Bronchial epithelial cell (primary cell): ENCODE measurements around the gene TERF2IP. TPM values are rescaled to one million over a fixed set of nuclear protein-coding genes. Genes with fewer than 3 reads are reported as not detected.

ENCODE experiments used
- DNase-seq: peaks from one replicate; pipeline ENCODE4 v3.0.0-alpha.2; 2010; ENCODE audit warnings: low read depth
- FAIRE-seq: peaks from 2 replicates; lab custom pipeline; 2011; peaks lifted over from hg19 to GRCh38; lab: Jason Lieb, UNC
- H3K27me3 ChIP-seq: 2 replicates; pipeline ENCODE4 v1.5.1; 2011; ENCODE audit warnings: low read length; ENCODE audit not compliant: control insufficient read depth, insufficient read depth
- H3K36me3 ChIP-seq: 2 replicates; pipeline ENCODE4 v1.5.1; 2011; ENCODE audit warnings: low read length; ENCODE audit not compliant: control insufficient read depth, insufficient read depth
- H3K4me3 ChIP-seq: 2 replicates; pipeline ENCODE4 v1.5.1; 2011; ENCODE audit warnings: mild to moderate bottlenecking, low read depth, low read length, control low read depth
- CTCF ChIP-seq: IDR thresholded peaks from 2 replicates; pipeline ENCODE4 v1.5.1; 2011; ENCODE audit warnings: mild to moderate bottlenecking, moderate library complexity, low read length, control low read depth, inconsistent platforms; ENCODE audit not compliant: insufficient read depth, severe bottlenecking
- total RNA-seq: library from RNA; depleted of rRNA; stranded (reverse); fragments of >200 nt; gene quantifications from 2 replicates; pipeline ENCODE4 v1.2.1, GENCODE V29; 2014

Gene TERF2IP
- total RNA-seq, 1 donor from 2014 or later = 21.6 TPM

- no peaks in the 10 kb centered on the region for H3K27me3 ChIP-seq
- TF ChIP-seq CTCF = no peak
- FAIRE-seq (no peak), DNase-seq (no peak)
- peaks cover 20% of the 10 kb centered on the region for H3K36me3 ChIP-seq
- no peak overlapping the region for H3K4me3 ChIP-seq
Observed at GRCh38 chr16:75615619-75616018, 32.0 kb upstream of the TERF2IP start.

GRCh38 chr16:75616521-75617010 is 31.0 kb upstream of the TERF2IP start:
- TF ChIP-seq CTCF = no peak
- no peaks in the 10 kb centered on the region for H3K27me3 ChIP-seq
- no peak for FAIRE-seq
- H3K36me3 ChIP-seq = peaks cover 20% of the 10 kb centered on the region
- DNase-seq = no peak
- no peak overlapping the region for H3K4me3 ChIP-seq

- DNase-seq (no peak), FAIRE-seq (no peak)
- peaks cover 20% of the 10 kb centered on the region for H3K36me3 ChIP-seq
- no peak overlapping the region for H3K4me3 ChIP-seq
- TF ChIP-seq CTCF = no peak
- H3K27me3 ChIP-seq = no peaks in the 10 kb centered on the region
Observed at GRCh38 chr16:75617121-75617520, 30.5 kb upstream of the TERF2IP start.

GRCh38 chr16:75618780-75619179 is 28.8 kb upstream of the TERF2IP start:
- no peak for TF ChIP-seq CTCF
- FAIRE-seq = no peak

GRCh38 chr16:75620326-75621169 is 27.0 kb upstream of the TERF2IP start:
- no peaks in the 10 kb centered on the region for H3K27me3 ChIP-seq
- DNase-seq (no peak), FAIRE-seq (no peak)
- no peak overlapping the region for H3K4me3 ChIP-seq
- peaks cover 16% of the 10 kb centered on the region for H3K36me3 ChIP-seq
- no peak for TF ChIP-seq CTCF

More at GRCh38 chr16:75618780-75619179, 28.8 kb upstream of the TERF2IP start:
- Histone ChIP-seq H3K27me3 (no peaks in the 10 kb centered on the region), H3K4me3 (no peak overlapping the region), H3K36me3 (peaks cover 16% of the 10 kb centered on the region)
- DNase-seq = no peak
